GM19395 (cell line): ENCODE results near the gene UBE2Q1.

Experiments used
- ATAC-seq: cut with Tn5 transposase; IDR thresholded peaks from one replicate; pipeline ENCODE4 v1.9.1; 2021; ENCODE audit warnings: mild to moderate bottlenecking, moderate library complexity; ENCODE audit not compliant: unreplicated experiment

The UBE2Q1 gene

DNA sequence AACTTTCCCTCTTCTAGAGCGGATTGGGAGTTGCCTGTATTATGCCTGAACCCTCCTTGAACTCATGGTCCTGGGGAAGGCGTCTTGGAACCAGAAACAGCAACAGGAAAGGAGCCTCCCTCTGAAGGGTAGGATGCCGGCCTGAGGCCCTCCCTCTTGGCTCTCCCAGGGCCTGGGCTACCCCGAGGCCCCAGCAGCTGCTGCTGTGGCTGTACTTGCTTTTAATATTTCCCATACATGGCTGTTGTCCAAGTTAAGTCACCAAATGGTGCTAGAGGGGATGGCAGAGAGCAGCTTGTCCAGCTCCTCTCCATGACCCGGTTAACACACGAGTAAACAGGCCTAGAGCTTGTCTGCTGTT is 19.6 kb upstream of the UBE2Q1 start:
- ATAC-seq = no peak

- no peak for ATAC-seq
These were observed 19.0 kb upstream of the UBE2Q1 start for GRCh38 chr1:154577346-154578057.

- no peak for ATAC-seq
These were observed 17.6 kb upstream of the UBE2Q1 start for GRCh38 chr1:154575951-154576566.

- ATAC-seq = no peak
These were observed 16.9 kb upstream of the UBE2Q1 start for GRCh38 chr1:154575147-154575927.

- ATAC-seq = no peak
These were observed 16.3 kb upstream of the UBE2Q1 start for GRCh38 chr1:154574716-154575115.

GRCh38 chr1:154573168-154573510 is 14.7 kb upstream of the UBE2Q1 start:
- no peak for ATAC-seq

GRCh38 chr1:154572468-154573167 is 14.2 kb upstream of the UBE2Q1 start:
- ATAC-seq = no peak

DNA sequence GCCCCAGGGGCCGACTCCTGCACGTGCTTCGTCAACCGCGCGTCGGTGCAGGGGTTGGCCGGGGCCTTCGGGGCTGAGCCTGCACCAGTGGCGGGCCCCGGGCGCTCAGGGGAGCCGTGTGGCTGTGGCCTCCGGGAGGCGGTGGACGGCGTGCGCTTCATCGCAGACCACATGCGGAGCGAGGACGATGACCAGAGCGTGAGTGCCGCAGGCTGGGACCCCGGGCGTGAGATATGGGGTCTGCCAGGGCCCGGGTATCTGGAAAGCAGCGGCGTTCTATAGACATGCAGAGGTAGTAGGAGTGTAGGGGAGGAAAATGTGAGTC is 13.5 kb upstream of the UBE2Q1 start:
- no peak for ATAC-seq

- no peak for ATAC-seq
These were observed 12.9 kb upstream of the UBE2Q1 start for GRCh38 chr1:154571244-154571963.

GRCh38 chr1:154568157-154568815 is 9.8 kb upstream of the UBE2Q1 start:
- no peak for ATAC-seq

DNA sequence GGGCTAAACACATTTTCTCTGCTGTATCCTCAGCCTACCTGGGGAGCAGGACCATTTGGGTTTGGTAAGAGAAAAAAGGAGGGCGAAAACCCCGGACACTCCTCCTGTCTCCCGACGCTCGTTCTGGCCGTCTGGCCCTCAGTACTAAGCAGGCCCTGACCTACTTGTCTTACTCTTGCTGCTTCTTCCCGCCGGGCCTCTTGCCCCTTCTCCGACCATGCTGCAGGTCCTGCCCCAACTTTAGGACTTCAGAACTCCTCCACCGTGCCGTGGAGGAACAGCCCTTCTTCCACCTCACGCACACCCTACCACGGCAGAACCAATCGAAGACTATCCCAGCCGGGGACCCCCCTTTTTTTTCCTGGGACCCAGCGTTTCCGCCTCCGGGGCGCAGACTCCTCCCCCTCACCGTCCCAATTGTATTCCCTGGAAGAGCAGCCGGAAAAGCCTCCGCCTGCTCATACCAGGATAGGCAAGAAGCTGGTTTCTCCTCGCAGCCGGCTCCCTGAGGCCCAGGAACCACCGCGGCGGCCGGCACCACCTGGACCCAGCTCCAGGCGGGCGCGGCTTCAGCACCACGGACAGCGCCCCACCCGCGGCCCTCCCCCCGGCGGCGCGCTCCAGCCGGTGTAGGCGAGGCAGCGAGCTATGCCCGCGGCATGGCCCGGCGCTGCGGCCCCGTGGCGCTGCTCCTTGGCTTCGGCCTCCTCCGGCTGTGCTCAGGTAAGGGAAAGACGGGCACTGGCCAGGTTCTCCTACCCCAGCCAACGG is 9.1 kb upstream of the UBE2Q1 start, which contains the start of gene CHRNB2:
Gene CHRNB2, plus strand, starts transcription at position 393 of the 771 bp plus-strand sequence. Its CDS starts 267 bp downstream, at position 660.
- ATAC-seq = no peak

GRCh38 chr1:154565876-154566275 is 7.4 kb upstream of the UBE2Q1 start:
- no peak for ATAC-seq

- peak; percentile 51 for ATAC-seq
These were observed 1.1 kb upstream of the UBE2Q1 start for GRCh38 chr1:154559466-154560044.

DNA sequence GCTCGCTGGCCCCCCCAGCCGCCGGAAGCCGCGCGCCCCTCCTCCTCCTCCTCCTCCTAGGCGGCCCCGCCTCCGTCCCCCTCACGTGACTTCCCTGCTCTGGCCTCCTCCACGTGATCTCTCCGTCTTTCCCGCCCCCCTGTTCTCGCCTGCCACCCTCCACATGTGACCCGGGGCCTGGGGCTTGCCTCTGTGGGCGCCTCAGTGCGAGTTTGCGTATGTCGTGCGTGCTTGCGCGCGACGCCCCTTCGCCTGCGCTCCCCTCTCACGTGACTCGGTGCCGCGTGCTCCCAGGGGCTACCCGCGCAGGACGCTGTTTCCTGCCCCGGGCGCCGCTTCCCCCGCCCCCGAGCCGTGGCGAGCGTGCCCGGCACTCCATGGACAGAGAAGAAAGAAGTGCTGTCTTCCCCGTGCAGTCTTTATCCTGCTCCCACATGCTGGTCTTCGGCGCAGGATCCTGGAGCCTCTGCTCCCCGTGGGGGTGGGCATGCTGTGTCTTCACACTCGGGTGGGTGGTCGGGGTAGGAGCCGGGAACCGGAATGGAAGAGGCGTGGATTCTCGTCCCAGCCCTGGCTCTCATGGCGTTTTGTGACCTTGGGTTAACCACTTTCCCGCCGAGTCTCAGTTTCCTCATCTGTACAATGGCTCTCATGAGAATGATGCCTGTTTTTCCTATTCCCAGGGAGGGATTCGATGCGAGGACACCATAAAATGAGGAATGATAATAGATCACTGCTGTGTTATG is 431 bp upstream of the UBE2Q1 start:
- peak; percentile 87 for ATAC-seq

DNA sequence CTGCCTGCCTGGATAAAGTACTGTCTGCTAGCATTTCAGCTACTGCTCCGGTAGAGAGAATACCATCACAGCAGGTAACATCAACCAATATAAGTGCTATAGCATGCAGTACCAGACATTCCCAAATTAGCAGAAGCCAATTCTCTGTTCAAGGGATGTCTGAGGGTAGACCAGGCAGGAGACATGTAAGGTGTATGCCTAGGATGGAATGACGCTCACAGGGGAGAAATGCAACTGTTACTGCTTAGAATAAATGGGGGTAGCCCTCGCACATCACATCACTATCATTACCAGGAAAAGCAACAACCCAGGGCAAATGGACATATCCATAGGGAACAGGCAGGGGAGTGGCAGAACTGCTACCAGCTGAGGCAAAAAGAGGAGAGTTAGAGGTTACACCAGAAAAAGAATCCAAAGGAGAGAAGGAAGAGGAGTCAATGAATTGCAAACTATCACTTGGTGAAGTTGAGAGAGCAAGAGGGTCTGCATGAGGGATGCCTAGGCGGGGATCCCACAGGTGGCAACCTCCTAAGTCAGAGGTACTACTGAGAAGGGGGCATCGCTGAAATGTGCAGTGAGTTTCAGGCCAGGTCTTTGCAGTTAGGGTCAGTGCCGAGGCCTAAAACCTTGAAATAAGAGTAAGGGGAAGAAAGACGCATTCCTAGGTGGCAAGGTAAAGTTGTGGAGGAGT is 1.1 kb downstream of the UBE2Q1 start:
- ATAC-seq = no peak

DNA sequence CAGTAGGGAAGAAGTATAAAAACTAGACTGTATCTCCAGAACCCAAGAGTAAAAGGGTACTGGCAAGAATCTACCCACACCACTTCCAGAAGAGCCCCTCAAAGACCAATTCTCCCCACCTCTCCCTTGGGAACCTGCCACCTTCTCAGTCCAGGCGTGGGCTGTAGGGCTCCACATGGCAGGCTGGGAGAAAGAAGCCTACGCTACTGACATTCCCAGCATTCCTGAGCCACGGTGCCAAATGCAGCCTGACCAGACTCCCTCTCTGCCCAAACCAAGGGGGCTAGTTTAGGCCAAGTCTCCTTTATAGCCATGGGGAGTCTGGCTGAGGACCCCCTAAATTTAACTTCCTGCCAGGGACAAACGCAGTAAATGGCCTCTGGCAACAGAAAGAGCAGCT is 2.0 kb downstream of the UBE2Q1 start:
- no peak for ATAC-seq

- ATAC-seq = no peak
These were observed 5.1 kb downstream of the UBE2Q1 start for GRCh38 chr1:154553056-154554030.
